ENCODE measurements around the gene ING1.
"Not testable (repeated sequence)": the region's sequence is repeated elsewhere in the genome, so short reads cannot be mapped to it uniquely, and the experiment has no call there.

The ING1 gene

DNA sequence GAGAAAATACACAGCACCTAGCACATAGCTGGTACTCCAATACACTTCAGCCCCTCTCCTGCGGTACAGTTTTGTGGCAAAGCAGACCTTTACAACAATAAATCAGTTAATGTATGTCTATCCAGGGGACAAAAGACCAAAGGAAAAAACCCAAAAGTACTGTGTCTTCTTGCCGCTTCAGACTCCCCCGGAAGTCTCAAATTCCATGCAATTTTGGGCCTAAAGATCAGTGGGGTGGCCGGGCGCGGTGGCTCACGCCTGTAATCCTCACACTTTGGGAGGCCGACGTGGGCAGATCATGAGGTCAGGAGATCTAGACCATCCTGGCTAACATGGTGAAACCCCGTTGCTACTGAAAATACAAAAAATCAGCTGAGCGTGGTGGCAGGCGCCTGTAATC, 23.8 kb upstream of the ING1 start:
- Histone ChIP-seq H3K27ac (ENCODE audit: low read depth, low read length) (no peak overlapping the region), H3K27me3 (ENCODE audit: control insufficient read depth in 5 of 5, insufficient read depth in 4 of 5, low read length in 5 of 5) (no peaks in the 10 kb centered on the region), H3K4me1 (ENCODE audit: control insufficient read depth in 5 of 5, insufficient read depth in 5 of 5, low read length in 5 of 5) (no peaks in the 10 kb centered on the region), H3K9ac (ENCODE audit: low read length in 5 of 5) (no peak overlapping the region), H3K4me3 (ENCODE audit: low read depth in 1 of 5, low read length in 5 of 5) (no peak overlapping the region), H3K36me3 (ENCODE audit: control insufficient read depth in 5 of 5, insufficient read depth in 5 of 5, low read length in 5 of 5) (peaks cover 0 to 59% (median 43%) of the 10 kb centered on the region in 5 donors), H3K9me3 (ENCODE audit: control insufficient read depth in 5 of 5, low read length in 5 of 5) (no peaks in the 10 kb centered on the region)

GRCh38 chr13:110690516-110690915, 23.0 kb upstream of the ING1 start:
- Histone ChIP-seq H3K36me3 (ENCODE audit: control insufficient read depth in 5 of 5, insufficient read depth in 5 of 5, low read length in 5 of 5) (peaks cover 0 to 55% (median 41%) of the 10 kb centered on the region in 5 donors), H3K4me3 (ENCODE audit: low read depth in 1 of 5, low read length in 5 of 5) (no peak overlapping the region), H3K9ac (ENCODE audit: low read length in 5 of 5) (no peak overlapping the region), H3K27ac (ENCODE audit: low read depth, low read length) (no peak overlapping the region), H3K27me3 (ENCODE audit: control insufficient read depth in 5 of 5, insufficient read depth in 4 of 5, low read length in 5 of 5) (no peaks in the 10 kb centered on the region), H3K4me1 (ENCODE audit: control insufficient read depth in 5 of 5, insufficient read depth in 5 of 5, low read length in 5 of 5) (no peaks in the 10 kb centered on the region), H3K9me3 (ENCODE audit: control insufficient read depth in 5 of 5, low read length in 5 of 5) (no peaks in the 10 kb centered on the region)

- not testable (repeated sequence) for H3K4me3 ChIP-seq (ENCODE audit: low read depth in 1 of 5, low read length in 5 of 5); H3K9ac ChIP-seq (ENCODE audit: low read length in 5 of 5); H3K27ac ChIP-seq (ENCODE audit: low read depth, low read length); H3K4me1 ChIP-seq (ENCODE audit: control insufficient read depth in 5 of 5, insufficient read depth in 5 of 5, low read length in 5 of 5); H3K27me3 ChIP-seq (ENCODE audit: control insufficient read depth in 5 of 5, insufficient read depth in 4 of 5, low read length in 5 of 5); H3K9me3 ChIP-seq (ENCODE audit: control insufficient read depth in 5 of 5, low read length in 5 of 5)
- peaks cover 3 to 58% (median 42%) of the 10 kb centered on the region in 5 donors for H3K36me3 ChIP-seq (ENCODE audit: control insufficient read depth in 5 of 5, insufficient read depth in 5 of 5, low read length in 5 of 5)
These were observed 17.7 kb upstream of the ING1 start for GRCh38 chr13:110695774-110696173.

DNA sequence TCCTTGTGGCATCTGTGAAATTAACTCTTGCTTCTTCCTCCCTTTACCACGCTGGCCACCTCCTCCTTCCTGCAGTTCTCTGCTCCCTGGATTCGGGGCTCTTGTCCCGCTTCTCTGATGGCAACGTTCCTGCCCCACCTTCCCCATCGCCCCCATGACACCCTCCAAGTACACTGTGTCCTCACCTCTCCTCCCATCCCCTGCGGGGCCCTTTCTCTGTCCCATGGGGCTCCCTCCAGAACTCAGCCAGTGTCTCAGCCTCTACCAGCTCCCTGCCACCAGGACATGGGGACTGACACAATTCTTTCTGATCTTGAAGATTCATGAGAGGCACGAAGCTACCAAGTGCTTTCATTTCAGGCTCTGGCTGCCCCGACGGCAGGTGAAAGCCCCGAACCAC, 16.7 kb upstream of the ING1 start:
- Histone ChIP-seq H3K9me3 (ENCODE audit: control insufficient read depth in 5 of 5, low read length in 5 of 5) (no peaks in the 10 kb centered on the region), H3K36me3 (ENCODE audit: control insufficient read depth in 5 of 5, insufficient read depth in 5 of 5, low read length in 5 of 5) (peaks cover 3 to 63% (median 42%) of the 10 kb centered on the region in 5 donors), H3K9ac (ENCODE audit: low read length in 5 of 5) (no peak overlapping the region), H3K27me3 (ENCODE audit: control insufficient read depth in 5 of 5, insufficient read depth in 4 of 5, low read length in 5 of 5) (no peaks in the 10 kb centered on the region), H3K27ac (ENCODE audit: low read depth, low read length) (no peak overlapping the region), H3K4me3 (ENCODE audit: low read depth in 1 of 5, low read length in 5 of 5) (no peak overlapping the region), H3K4me1 (ENCODE audit: control insufficient read depth in 5 of 5, insufficient read depth in 5 of 5, low read length in 5 of 5) (no peaks in the 10 kb centered on the region)

DNA sequence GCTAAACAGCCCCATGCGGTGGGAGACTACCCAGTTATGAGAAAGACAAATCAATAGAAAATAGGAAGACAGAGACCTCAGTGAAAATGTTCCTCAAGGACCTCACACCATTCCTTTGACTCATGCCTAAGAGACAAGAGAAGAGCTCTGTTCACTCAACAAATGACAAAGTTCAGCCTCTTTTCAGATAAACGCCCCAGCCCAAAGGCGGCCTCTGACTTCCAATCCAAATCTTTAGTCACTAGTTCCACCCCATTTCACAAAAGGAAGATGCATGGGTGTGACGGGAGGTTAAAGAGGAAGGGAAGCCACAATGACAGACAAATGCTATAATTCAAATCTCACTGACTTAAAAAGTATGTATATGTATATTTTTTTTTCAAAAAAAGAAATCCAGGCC, 15.7 kb upstream of the ING1 start:
- Histone ChIP-seq H3K4me1 (ENCODE audit: control insufficient read depth in 5 of 5, insufficient read depth in 5 of 5, low read length in 5 of 5) (peaks cover 0 to 5% (median 0%) of the 10 kb centered on the region in 5 donors), H3K27ac (ENCODE audit: low read depth, low read length) (no peak overlapping the region), H3K9ac (ENCODE audit: low read length in 5 of 5) (no peak overlapping the region), H3K36me3 (ENCODE audit: control insufficient read depth in 5 of 5, insufficient read depth in 5 of 5, low read length in 5 of 5) (peaks cover 3 to 71% (median 45%) of the 10 kb centered on the region in 5 donors), H3K27me3 (ENCODE audit: control insufficient read depth in 5 of 5, insufficient read depth in 4 of 5, low read length in 5 of 5) (no peaks in the 10 kb centered on the region), H3K4me3 (ENCODE audit: low read depth in 1 of 5, low read length in 5 of 5) (no peak overlapping the region), H3K9me3 (ENCODE audit: control insufficient read depth in 5 of 5, low read length in 5 of 5) (no peaks in the 10 kb centered on the region)

DNA sequence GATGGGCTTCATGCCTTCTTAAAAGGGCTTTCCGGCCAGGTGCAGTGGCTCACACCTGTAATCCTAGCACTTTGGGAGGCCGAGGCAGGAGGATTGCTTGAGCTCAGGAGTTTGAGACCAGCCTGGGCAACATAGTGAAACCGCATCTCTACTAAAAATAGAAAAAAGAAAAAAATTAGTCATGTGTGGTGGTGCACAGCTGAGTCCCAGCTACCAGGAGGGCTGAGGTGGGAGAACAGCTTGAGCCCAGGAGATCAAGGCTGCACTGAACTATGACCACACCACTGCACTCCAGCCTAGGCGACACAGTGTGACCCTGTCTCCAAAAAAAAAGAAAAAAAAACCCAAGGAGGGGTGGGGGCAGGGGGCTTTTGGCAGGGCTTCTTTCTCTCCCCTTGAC, 14.8 kb upstream of the ING1 start:
- peaks cover 3 to 70% (median 42%) of the 10 kb centered on the region in 5 donors for H3K36me3 ChIP-seq (ENCODE audit: control insufficient read depth in 5 of 5, insufficient read depth in 5 of 5, low read length in 5 of 5)
- H3K27ac ChIP-seq (ENCODE audit: low read depth, low read length) = no peak overlapping the region
- no peaks in the 10 kb centered on the region for H3K9me3 ChIP-seq (ENCODE audit: control insufficient read depth in 5 of 5, low read length in 5 of 5)

GRCh38 chr13:110699148-110700145, 14.1 kb upstream of the ING1 start:
- Histone ChIP-seq H3K36me3 (ENCODE audit: control insufficient read depth in 5 of 5, insufficient read depth in 5 of 5, low read length in 5 of 5) (peaks cover 3 to 69% (median 39%) of the 10 kb centered on the region in 5 donors), H3K4me1 (ENCODE audit: control insufficient read depth in 5 of 5, insufficient read depth in 5 of 5, low read length in 5 of 5) (peaks cover 0 to 5% (median under 1%) of the 10 kb centered on the region in 5 donors), H3K9me3 (ENCODE audit: control insufficient read depth in 5 of 5, low read length in 5 of 5) (no peaks in the 10 kb centered on the region), H3K9ac (ENCODE audit: low read length in 5 of 5) (no peak overlapping the region), H3K4me3 (ENCODE audit: low read depth in 1 of 5, low read length in 5 of 5) (no peak overlapping the region), H3K27me3 (ENCODE audit: control insufficient read depth in 5 of 5, insufficient read depth in 4 of 5, low read length in 5 of 5) (no peaks in the 10 kb centered on the region), H3K27ac (ENCODE audit: low read depth, low read length) (no peak overlapping the region)

More for the DNA sequence above, 14.8 kb upstream of the ING1 start:
- Histone ChIP-seq H3K9ac (ENCODE audit: low read length in 5 of 5) (no peak overlapping the region), H3K27me3 (ENCODE audit: control insufficient read depth in 5 of 5, insufficient read depth in 4 of 5, low read length in 5 of 5) (no peaks in the 10 kb centered on the region), H3K4me1 (ENCODE audit: control insufficient read depth in 5 of 5, insufficient read depth in 5 of 5, low read length in 5 of 5) (peaks cover 0 to 5% (median 0%) of the 10 kb centered on the region in 5 donors), H3K4me3 (ENCODE audit: low read depth in 1 of 5, low read length in 5 of 5) (no peak overlapping the region)

DNA sequence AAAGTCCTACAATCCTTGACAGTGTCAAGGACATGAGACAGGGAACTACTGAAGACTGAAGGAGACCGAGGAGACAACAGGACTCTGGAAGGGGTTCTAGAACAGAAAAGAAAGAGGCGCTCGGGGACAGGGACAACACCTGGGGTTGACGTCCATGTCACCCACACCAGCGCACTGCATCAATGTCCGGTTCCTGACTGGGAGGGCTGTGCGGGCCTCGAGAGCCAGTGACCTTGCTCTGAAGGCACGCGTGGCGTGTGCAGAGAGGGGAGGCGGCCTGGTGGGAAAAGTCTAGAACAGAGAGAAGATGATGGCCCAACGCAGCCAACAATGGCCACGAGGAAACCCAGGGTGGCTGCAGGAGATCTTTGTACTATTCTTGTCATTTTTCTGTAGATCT, 13.3 kb upstream of the ING1 start:
- Histone ChIP-seq H3K36me3 (ENCODE audit: control insufficient read depth in 5 of 5, insufficient read depth in 5 of 5, low read length in 5 of 5) (peaks cover 3 to 65% (median 39%) of the 10 kb centered on the region in 5 donors), H3K9me3 (ENCODE audit: control insufficient read depth in 5 of 5, low read length in 5 of 5) (no peaks in the 10 kb centered on the region), H3K4me1 (ENCODE audit: control insufficient read depth in 5 of 5, insufficient read depth in 5 of 5, low read length in 5 of 5) (peaks cover 0 to 11% (median 8%) of the 10 kb centered on the region in 5 donors), H3K27me3 (ENCODE audit: control insufficient read depth in 5 of 5, insufficient read depth in 4 of 5, low read length in 5 of 5) (no peaks in the 10 kb centered on the region), H3K27ac (ENCODE audit: low read depth, low read length) (no peak overlapping the region), H3K4me3 (ENCODE audit: low read depth in 1 of 5, low read length in 5 of 5) (no peak overlapping the region), H3K9ac (ENCODE audit: low read length in 5 of 5) (no peak overlapping the region)

GRCh38 chr13:110700641-110701040, 12.9 kb upstream of the ING1 start:
- no peaks in the 10 kb centered on the region for H3K9me3 ChIP-seq (ENCODE audit: control insufficient read depth in 5 of 5, low read length in 5 of 5)
- peaks cover 3 to 65% (median 39%) of the 10 kb centered on the region in 5 donors for H3K36me3 ChIP-seq (ENCODE audit: control insufficient read depth in 5 of 5, insufficient read depth in 5 of 5, low read length in 5 of 5)
- peaks cover 0 to 14% (median 12%) of the 10 kb centered on the region in 5 donors for H3K4me1 ChIP-seq (ENCODE audit: control insufficient read depth in 5 of 5, insufficient read depth in 5 of 5, low read length in 5 of 5)
- H3K4me3 ChIP-seq (ENCODE audit: low read depth in 1 of 5, low read length in 5 of 5) = no peak overlapping the region
- no peak overlapping the region for H3K27ac ChIP-seq (ENCODE audit: low read depth, low read length)
- H3K9ac ChIP-seq (ENCODE audit: low read length in 5 of 5) = no peak overlapping the region
- no peaks in the 10 kb centered on the region for H3K27me3 ChIP-seq (ENCODE audit: control insufficient read depth in 5 of 5, insufficient read depth in 4 of 5, low read length in 5 of 5)

GRCh38 chr13:110701061-110701460, 12.4 kb upstream of the ING1 start:
- peaks cover 0 to 14% (median 12%) of the 10 kb centered on the region in 5 donors for H3K4me1 ChIP-seq (ENCODE audit: control insufficient read depth in 5 of 5, insufficient read depth in 5 of 5, low read length in 5 of 5)
- H3K9ac ChIP-seq (ENCODE audit: low read length in 5 of 5) = not testable (repeated sequence)

More at GRCh38 chr13:110701061-110701460, 12.4 kb upstream of the ING1 start:
- not testable (repeated sequence) for H3K27ac ChIP-seq (ENCODE audit: low read depth, low read length); H3K4me3 ChIP-seq (ENCODE audit: low read depth in 1 of 5, low read length in 5 of 5); H3K27me3 ChIP-seq (ENCODE audit: control insufficient read depth in 5 of 5, insufficient read depth in 4 of 5, low read length in 5 of 5); H3K9me3 ChIP-seq (ENCODE audit: control insufficient read depth in 5 of 5, low read length in 5 of 5)
- H3K36me3 ChIP-seq (ENCODE audit: control insufficient read depth in 5 of 5, insufficient read depth in 5 of 5, low read length in 5 of 5) = peaks cover 3 to 63% (median 39%) of the 10 kb centered on the region in 5 donors

All from subcutaneous abdominal adipose tissue (tissue), 5 donors.